CD4-positive, alpha-beta T cell treated with Interleukin-21 for 1 hour (primary cell): ENCODE data around the gene TALDO1.
"Not testable (repeated sequence)": the region's sequence is repeated elsewhere in the genome, so short reads cannot be mapped to it uniquely, and the experiment has no call there.

ENCODE experiments used
- DNase-seq: peaks from one replicate; pipeline ENCODE4 v3.0.0-alpha.2; 2020

TALDO1 gene

DNA sequence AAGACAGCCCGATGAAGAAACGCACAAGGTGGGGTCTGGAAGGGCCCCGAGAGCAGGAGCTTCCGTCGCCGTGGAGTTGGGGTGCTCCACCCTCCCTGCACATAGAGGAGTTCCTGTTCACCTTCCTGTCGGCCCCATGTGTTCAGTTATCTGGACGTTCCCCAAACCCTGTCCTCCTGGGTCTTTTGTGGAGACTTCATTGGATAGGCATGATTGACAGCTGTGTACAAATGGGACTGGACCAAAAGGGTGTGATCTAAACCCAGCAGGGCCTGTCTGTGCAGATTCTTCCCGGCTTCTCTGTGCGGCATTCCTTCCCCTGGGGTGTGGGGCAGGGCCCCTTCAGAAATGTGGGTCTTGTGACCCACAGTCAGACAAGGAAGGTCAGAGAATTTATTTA is 9.4 kb upstream of the TALDO1 start:
- not testable (repeated sequence) for DNase-seq

DNA sequence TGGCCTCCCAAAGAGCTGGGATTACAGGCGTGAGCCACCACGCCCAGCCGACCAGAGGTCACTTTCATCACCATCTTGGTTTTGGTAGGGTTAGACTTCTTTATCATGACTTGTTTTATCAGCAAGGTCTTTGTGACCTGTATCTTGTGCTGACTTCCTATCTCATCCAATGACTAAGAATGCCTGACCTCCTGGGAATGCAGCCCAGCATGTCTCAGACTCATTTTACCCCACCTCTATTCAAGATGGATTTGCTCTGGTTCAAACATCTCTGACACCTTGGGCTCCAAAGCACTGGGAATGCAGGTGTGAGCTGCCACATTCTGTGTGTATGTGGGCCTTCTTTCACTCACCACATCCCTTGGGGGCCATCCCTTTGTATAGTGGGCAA is 5.1 kb upstream of the TALDO1 start:
- no peak for DNase-seq

DNA sequence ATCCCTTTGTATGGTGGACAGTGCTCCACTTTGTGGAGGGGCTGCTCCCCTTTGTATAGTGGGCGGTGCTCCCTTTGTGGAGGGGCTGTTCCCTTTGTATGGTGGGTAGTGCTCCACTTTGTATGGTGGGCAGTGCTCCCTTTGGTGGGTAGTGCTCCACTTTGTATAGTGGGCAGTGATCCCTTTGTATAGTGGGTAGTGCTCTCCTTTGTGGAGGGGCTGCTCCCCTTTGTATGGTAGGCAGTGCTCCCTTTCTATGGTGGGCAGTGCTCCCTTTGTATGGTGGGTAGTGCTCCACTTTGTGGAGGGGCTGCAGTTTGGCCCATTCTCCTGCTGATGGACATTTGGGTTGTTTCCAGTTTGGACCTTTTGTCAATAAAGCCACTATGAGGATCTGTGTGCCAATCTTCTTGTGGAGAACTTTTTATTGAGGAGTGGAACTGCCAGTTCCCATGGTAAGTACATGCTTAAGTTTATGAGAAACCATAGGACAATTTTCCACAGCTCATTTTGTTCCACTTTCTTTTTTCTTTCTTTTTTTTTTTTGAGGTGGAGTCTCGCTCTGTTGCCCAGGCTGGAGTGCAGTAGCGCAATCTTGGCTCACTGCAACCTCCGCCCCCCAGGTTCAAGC is 4.6 kb upstream of the TALDO1 start:
- DNase-seq = no peak

DNA sequence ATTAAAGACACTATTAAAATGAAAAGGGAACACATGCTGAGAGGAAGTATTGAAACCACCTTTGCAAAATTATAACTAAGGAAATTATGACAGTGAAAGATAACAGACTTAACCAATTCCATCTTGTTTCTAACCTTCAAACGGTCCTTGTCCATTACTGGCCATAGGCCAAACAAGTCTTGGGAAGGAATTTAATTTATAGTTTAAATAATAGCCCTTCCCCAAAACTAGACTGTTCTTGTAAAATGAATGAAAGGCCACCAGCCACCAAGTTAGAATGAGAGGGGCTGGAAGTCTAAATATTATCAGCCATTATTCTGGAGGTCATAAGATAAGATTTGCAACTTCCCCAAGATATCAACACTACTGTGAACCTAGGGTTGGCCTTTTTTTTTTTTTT is 1.8 kb upstream of the TALDO1 start:
- no peak for DNase-seq

DNA sequence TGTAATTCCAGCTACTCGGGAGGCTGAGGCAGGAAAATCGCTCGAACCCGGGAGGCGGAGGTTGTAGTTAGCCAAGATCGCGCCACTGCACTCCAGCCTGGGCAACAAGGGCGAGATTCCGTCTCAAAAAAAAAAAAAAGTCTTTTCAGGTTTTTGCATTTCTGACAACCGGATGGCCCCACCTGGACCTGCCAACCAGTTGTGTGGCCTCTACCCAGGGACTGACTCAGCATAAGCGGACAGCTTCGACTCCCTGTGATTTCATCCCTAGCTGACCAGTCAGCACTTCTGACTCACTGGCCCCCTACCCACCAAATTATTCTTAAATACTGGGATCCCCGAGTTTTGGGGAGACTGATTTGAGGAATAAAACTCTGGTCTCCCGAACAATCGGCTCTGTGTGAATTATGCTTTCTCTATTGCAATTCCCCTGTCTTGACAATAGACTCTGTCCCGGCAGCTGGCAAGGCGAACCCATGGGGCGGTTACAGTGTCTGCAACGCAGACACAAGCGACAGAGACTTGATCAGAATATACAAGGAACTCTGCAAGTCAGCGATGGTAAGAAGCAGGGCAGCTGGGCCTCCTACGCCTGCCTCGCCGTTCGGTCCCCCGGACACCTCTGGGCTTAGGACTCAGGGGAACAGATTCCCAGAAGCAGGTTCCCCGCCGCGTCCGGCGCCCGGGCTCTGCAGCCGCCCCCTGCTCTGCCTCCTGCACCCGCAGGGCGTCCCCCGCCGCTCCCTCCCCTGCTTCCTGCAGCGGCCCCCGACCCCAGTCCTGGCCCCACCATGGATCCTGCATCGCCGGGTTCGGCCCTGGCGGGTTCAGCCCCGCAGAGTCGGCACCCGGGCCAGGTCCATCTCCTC is 741 bp upstream of the TALDO1 start:
- DNase-seq = peak; percentile 17

DNA sequence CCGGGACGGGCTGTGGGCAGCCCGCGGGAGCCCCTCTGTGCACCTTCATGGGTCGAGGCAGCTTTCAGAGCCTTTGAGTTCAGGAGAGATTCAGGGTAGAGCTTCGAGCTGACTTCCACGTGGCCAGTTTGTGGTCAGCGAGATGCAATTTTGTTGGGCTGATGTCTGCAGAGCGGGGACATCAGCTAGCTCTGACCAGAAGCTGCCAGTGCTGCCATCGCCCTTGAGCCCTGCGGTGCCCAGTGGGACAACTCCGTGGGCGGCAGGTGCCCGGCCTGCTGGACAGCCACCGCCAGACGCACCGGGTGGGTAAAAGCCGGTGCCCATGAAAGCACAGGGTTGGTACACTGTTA is 719 bp downstream of the TALDO1 start:
- DNase-seq = no peak

DNA sequence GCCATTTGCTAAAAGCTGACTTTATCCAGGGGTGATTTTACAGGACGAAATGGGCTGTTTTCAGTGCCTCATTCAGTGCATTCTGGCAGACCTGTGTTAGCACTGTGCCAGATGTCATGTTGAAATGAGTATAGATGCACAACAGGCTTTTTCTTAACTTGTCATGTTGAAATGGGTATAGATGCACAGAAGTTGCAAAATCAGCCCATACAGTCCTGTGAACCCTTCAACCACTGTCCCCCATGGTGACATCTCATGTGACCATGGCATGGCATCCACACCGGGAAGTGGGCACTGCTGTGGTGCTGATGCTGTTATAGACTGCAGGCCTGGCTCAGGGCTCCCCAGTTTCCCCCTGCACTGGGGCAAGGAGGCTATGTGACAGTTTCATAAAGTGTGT is 2.5 kb downstream of the TALDO1 start:
- no peak for DNase-seq

DNA sequence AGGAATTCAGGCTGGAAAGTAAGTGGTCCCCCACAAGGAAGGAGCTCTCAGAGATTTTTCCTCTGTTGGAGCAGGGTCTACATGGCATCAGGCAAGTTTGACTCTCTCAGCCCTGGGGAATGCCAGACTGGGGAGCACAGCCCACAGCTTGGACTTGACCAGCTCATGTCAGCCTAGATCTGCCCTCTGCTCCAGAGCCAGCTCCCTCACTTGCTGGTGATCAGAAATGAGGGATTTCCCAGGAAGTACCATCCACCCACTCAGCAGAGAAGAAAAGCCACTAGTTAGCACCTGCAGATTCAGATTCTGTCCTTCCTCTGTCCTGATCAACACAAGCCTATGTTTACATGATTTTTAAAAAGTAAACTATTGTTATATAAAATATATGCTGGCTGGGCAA is 13.0 kb downstream of the TALDO1 start:
- DNase-seq = no peak

DNA sequence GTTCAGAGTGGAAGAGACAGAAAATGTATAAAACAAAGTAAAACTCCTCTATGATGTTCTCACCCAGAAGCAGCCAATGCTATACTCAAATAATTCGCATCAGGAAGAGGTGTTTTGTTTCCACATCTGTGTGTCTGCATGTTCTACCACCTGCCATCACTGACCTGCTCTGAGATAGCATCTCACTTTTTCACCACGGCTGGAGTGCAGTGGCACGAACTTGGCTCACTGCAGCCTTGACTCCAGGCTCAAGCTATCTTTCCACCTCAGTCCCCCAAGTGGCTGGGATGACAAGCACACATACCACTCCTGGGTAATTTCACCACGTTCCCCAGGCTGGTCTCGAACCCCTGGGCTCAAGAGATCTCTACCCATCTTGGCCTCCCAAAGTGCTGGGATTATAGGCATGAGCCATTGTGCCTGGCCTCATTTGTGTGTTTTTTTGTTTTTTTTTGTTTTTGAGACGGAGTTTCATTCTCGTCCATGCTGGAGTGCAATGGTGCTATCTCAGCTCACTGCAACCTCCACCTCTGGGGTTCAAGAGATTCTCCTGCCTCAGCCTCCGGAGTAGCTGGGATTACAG is 14.4 kb downstream of the TALDO1 start:
- no peak for DNase-seq

DNA sequence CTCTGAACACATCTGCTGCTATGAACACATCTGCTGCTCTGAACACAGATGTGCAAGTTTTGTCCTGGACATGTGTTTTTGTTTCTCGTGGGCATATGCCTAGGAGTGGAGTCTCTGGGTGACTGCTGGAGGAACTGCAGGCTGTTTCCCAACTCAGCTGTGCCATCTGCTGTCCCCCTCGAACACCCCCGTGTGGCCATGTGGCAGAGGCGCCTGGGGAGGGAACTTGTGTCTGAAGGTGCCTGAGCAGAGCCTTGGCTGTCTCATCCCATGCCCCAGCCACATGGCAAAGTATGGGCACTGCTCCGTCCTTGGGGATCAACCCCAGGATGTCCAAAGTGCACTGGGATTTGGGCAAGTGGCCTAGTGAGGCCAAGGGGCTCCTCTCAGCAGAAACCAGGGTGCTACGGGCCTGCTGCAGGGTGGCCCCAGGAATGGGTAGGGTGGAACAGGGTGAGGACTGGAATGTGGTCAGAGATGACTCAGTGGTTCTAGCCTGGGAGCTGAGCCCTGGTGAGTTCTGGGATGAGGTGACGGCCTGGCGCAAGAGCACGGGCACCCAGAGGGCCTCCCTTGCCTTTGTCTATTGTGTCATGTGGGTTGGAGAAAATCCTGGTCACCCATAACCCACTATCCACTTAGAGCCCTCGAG is 15.3 kb downstream of the TALDO1 start:
- DNase-seq = peak; percentile 9

DNA sequence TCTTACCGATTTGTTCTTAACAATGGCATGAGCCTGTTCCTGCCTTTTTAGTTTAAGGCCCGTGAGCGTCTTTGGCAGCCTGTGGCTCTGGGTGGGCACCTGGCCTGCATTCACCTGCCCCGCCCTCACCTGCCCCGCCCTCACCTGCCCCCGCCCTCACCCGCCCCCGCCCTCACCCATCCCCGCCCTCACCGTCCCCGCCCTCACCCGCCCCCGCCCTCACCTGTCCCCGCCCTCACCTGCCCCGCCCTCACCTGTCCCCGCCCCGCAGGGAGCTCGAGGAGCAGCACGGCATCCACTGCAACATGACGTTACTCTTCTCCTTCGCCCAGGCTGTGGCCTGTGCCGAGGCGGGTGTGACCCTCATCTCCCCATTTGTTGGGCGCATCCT is 15.8 kb downstream of the TALDO1 start:
- no peak for DNase-seq

DNA sequence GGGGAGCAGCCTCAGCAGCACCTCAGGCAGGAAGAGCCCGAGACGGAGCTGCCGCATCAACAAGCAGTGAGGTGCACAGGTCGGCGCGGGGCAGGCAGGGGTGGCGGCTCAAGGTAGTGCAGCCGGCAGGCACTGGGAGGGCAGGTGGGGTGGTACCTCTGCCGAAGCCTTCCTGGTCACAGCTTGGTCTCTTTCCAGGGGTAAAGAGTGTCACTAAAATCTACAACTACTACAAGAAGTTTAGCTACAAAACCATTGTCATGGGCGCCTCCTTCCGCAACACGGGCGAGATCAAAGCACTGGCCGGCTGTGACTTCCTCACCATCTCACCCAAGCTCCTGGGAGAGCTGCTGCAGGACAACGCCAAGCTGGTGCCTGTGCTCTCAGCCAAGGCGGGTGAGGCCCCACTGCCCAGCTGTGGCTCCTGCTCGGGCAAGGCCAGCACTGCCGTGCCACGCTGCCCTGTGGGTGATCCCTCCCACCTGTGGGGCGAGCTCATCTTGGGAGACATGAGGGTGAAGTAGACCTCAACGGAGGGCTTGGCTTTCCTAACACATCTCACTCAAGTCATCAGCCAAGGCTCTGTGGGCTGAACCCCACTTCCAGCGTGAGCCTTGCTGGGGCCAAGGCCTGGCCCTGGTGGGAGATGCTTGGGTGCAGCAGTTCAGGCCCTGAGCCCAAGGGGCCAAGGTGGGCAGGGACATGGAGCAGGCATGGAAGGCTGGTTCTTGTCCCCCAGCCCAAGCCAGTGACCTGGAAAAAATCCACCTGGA is 16.5 kb downstream of the TALDO1 start:
- no peak for DNase-seq

DNA sequence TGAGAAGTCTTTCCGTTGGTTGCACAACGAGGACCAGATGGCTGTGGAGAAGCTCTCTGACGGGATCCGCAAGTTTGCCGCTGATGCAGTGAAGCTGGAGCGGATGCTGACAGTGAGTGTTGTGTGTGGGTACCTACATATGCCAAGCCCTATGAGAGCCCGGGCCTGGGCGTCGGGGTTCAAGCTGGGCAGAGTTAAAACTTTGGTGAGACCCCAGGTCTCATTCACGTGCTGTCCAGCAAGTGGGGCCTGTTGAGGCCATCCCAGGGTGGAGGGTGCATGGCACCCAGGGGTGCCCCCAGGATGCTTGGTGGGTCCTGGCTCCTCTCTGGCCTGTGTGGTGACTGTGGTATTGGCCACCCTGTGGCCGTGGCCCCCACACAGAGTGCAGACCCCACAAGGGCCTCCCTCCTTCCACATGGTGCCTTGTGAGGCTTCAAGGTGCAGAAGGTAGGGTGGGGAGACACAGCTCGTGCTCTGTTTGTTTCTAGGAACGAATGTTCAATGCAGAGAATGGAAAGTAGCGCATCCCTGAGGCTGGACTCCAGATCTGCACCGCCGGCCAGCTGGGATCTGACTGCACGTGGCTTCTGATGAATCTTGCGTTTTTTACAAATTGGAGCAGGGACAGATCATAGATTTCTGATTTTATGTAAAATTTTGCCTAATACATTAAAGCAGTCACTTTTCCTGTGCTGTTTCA is 17.2 kb downstream of the TALDO1 start:
- DNase-seq = no peak

DNA sequence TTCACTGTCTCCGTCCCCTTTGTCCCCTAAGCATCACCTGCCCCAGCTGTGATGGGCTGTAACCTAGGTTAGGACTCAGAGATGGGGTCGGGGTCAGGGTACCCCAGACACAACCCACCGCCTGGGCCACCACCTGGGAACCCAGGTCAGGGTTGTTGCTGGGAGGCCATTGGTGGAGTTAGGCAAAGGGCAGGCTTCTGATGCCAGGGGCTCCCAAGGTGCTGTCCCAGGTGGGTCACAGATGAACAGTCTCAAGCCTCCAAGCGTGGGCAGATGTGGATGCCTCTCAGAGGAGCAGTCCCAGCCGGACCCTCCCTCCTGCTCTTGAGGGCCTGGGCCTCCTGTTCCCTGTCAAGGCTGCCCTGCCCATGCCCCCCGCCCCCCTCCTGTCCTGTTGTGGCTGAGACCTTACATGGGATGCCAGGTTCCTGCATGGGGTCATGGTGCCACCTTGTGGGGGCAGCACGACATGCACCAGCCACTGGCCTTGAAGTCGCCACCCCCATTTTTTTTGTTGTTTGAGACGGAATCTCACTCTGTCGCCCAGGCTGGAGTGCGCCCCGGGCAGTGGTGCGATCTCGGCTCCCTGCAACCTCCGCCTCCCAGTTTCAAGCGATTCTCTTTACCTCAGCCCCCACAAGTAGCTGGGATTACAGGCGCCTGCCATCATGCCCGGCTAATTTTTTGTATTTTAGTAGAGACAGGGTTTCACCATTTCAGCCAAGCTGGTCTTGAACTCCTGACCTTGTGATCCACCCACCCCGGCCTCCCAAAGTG is 17.9 kb downstream of the TALDO1 start:
- DNase-seq = peak; percentile 76

DNA sequence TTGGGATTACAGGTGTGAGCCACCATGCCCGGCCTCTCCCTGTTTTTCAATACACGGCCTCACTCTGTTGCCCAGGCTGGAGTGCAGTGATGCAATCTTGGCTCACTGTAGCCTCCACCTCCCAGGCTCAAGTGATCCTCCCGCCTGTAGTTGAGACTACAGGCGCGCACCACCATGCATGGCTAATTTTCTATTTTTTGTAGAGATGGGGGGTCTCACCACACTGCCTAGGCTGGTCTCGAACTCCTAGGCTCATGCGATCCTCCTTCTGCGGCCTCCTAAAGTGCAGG is 18.5 kb downstream of the TALDO1 start:
- no peak for DNase-seq

DNA sequence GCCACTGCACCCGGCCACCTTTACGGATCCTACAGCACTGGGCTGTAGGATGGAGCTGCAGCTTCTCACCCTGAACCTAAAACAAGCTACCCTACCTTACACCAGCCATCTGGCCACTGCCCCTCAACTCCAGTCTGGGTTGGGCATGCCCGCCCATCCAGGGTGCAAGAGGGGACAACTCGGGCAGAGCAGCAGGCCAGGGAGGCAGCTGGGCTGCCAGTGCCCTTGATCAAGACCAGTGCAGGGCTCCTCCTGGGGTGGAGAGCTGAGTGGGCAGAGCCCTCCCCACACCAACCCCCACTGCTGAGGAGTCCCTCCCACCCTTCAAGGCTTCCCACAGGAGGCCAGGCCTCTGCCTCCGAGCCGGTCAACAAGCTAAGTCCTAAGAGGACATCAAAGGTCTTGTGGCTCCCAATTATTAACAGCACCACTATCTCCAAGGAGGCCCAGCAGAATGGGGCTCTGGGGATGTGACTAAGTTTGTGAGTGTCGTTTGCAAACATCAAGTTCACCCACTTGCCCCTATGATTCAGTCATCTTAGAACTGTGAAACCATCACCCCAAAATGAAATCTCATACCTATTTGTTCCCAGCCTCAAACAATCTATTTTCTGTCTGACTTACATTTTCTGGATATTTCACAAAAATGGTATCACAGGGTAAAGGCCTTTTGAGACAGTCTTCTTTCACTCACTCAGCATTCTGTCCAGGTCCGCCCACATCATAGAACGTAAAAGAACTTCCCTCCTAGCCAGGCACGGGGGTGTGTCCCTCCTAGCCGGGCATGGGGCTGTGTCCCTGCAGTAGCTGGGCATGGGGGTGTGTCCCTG is 19.1 kb downstream of the TALDO1 start:
- DNase-seq = no peak

DNA sequence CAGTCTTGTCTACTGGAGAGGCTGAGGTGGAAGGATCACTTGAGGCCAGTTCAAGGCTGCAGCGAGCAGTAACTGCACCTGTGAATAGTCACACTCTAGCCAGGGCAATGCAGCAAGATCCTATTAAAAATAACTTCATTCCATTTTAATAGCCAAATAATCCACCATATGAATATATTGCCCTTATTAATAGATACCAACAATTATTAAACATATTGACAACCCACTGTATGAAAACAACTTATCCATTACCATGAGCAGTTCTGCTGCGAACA is 19.6 kb downstream of the TALDO1 start:
- DNase-seq = no peak

DNA sequence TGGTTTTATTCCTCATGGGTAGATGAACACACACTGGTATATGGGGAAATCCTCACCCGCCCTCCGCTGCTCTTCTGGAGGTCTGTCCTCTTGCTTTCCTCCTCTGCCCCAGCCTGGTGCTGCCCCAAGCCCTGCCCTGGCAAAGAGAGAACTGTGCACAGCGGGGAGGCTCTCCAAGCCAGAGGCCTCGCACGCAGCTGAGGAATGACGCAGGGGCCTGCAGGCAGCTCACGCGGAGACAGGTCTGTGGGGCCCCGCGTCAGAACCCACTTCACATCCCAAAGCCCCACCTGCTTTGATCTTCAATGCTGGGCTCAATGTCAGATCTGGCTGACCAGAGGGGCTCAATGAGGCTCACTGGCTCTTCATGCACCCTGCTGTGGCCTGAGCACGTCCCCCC is 20.0 kb downstream of the TALDO1 start:
- no peak for DNase-seq

DNA sequence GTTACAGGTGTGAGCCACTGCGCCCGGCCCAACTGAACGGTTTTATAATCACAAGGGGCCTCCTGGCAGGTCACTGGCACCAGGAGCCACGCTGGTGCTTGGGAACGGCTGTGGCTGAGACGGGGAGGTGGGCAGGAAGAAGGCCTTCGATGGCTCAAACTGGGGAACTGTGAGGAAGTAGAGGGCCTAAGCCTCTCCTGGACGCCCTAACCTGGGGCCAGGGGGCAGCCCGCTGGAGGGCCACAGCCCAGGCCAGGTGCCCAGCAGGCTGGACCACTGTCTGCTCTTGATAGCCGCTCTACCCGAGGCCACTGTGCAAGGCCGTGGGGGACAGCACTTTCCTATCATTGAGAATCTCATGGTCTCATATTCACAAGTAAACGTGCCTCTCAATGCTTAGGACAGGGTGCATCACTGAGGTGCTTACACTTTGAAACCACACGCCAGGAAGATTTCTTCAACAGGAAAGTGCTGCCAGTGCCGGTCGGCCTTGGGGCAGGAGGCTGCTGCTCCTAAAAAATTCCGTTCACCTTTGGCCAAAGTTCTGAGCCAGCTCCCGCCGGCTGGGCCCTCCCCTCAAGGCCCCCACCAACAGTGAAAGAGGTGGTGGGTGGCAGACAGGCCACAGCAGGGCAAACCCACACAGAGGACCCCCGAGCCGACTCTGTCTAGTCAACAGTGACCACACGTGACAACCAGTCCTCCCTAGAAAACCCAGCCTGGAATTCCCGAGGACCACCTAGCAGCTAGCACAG is 22.8 kb downstream of the TALDO1 start:
- no peak for DNase-seq
